Activated CD4-positive, alpha-beta T cell treated with anti-CD3 and anti-CD28 coated beads, Interleukin-2, amount 50 U/mL, for 24 hours (primary cell): Measurements from ENCODE around the gene DDX1.
"Not testable (repeated sequence)": the region's sequence is repeated elsewhere in the genome, so short reads cannot be mapped to it uniquely, and the experiment has no call there.

Experiments
- DNase-seq, 2 donors: peaks; one replicate each; pipeline ENCODE4 v3.0.0-alpha.2; 2020; ENCODE audit warnings: low read depth in 1 of 2, low spot score in 1 of 2

Gene DDX1

DNA sequence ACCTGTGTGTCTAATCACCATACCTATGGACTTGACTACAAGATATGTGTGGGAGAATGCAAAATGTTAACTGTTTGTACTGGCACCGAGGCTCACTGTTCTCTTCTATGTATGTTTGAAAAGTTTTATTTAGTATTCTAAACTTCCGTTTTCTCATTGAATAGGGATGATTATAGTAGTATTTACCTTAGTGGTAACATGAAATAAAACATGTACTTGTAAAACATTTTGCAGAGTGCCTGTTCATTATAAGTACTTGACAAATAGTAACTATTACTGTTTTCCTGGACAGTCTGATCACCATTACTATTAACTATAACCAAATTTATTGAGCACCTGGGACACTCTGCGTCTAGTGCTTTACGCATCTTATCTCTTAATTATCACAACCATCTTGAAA is 24.8 kb downstream of the DDX1 start:
- no peak for DNase-seq

DNA sequence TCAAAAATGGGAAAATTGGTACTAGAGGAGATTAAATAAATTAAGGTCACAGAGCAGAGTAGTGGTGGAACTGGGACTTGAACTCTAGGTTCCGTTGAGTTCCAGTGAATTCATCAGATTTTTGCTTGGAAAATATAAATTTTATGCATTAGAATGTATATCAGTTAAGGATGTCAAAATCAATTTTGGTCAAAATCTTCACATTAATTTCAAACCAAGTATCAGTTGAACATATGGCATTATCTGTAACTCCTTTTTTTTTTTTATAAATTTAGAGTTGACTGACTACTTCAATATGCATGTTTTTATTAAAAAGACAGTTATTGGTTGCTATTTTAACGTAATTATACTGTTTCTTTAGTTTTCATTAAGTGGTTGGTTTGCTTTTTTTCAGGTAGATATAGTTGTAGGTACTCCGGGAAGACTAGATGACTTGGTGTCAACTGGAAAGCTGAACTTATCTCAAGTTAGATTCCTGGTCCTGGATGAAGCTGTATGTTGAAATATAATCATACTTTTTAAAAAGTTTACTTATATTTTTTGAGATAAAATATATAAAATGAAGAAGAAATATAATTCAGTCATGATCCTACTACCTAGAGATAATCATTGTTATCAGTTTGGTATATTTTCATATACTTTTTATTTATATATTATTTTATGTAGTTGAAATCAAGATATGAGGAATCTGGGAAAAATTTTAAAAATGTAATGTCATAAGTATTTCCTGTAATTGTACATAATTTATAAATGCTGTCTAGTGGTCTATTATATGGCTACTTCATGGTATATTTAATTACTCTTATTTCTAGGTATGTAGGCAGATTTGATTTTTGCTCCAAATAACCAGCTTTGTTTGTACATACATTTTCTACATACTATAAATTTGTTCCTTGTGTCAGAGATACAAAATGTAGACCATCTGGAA is 25.4 kb downstream of the DDX1 start:
- no peak for DNase-seq

DNA sequence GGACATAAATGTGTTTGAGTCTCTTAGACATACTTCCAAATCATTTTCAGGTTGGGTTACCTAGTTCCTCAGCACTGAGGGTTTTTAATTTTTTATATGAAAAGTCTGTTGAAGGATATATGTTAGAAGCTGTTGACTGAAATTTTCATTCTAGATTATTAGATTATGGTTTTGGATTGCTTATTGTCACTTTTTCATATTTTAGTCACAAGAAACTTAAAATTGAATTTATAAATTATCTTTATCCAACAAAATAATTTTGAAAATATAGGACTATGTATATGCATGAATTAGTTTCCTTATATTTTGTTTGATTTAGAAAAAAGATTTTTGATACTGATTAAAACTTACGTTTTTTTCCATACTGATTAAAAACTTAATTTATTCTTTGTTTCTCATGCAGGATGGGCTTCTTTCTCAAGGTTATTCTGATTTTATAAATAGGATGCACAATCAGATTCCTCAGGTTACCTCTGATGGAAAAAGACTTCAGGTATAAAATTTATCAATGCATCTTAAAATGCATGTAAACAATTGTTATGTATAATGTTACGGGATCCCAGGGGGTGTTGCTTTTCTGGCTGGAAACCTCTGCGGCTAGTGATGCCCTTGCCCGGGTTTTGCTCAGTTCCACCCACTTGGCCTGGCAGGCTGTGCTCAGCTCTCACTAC is 26.2 kb downstream of the DDX1 start:
- DNase-seq, result no peak

DNA sequence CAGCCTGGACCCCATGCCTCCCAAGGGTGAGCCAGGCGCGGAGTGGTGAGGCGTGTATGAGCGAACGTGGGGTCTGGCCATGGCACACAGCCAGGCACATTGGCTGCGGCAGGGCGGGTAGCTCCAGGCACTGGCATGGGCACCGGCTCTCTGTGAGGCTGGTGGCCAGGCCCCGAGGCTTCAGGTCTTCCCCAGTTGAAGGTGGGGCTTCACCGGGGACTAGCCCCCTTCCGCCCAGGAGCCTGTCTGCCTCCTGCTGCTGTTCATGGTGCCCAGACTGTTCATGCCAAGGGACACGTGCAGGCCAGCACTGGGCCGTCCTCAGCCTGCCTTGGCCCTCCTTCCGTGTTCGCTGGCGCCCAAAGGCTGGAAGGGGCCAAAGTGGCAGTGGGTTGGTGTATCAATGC is 26.8 kb downstream of the DDX1 start:
- no peak for DNase-seq

DNA sequence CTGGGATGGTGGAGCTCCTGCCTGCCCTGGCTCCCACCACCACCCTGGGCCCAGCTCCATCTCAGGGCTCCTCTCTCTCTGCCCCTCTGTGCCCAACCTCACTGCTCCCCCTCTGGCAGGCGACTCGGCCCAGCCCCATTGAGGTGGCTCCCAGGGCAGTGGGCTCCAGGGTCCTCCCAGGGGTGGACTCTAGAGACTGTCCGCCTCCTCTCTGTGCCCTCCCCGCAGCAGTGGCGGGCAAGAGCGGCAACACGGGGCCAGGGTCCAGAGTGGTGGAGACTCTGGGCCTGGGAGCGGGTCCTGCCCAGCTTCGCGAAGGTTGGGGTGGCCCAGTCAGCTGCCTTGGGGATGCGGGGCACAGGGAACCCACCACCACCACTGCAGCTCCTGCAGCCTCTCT is 27.4 kb downstream of the DDX1 start:
- DNase-seq, result no peak

DNA sequence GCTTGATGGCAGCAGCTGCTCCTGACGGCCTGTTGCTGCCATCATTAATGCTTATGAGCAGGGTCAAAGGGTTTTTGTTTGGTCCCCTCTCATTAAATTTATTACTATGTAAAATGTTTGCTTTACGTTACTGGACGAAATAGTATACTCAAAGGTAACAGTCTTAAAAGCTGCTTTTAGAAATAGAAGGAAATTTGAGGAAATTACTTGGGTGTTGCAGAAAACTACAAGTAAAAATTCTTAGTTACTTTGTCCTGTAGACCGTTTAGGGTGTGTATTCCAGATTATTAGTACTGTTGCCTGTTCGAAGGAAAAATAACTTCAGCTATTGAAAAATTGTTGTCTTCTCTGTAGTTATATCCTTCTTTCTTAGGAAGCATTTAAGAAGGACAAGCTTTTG is 27.8 kb downstream of the DDX1 start:
- DNase-seq, result no peak

DNA sequence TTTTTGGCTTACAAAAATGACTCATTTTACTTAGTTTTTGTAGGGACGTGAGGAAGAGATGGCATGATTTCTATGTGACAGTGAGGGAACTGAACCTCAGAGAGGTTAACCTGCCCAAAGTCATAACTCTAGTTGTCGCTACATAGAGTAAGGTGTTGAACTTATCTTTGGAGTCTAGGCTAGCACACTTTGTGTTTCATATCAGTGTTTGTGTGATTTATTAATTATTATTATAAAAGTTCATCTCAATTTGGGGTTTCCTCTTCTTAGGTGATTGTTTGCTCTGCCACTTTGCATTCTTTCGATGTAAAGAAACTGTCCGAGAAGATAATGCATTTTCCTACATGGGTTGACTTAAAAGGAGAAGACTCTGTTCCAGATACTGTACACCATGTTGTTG is 28.3 kb downstream of the DDX1 start:
- DNase-seq, result no peak

DNA sequence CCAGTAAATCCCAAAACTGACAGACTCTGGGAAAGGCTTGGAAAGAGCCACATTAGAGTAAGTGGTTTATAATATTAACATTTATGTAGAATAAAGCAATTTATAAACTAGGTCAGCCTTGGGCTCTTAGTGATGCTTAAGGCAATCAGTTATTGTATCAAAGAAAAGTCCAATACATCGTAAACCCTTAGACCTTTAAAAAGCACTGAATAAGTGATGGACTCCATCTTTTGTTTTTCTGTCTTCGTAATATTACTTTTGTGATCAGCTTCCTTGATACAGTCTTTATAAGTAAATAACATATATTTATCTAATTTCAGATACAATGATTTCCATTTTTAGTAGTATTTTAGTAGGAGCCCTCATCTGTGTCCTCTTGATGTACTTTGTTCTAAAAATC is 28.7 kb downstream of the DDX1 start:
- DNase-seq, result no peak

DNA sequence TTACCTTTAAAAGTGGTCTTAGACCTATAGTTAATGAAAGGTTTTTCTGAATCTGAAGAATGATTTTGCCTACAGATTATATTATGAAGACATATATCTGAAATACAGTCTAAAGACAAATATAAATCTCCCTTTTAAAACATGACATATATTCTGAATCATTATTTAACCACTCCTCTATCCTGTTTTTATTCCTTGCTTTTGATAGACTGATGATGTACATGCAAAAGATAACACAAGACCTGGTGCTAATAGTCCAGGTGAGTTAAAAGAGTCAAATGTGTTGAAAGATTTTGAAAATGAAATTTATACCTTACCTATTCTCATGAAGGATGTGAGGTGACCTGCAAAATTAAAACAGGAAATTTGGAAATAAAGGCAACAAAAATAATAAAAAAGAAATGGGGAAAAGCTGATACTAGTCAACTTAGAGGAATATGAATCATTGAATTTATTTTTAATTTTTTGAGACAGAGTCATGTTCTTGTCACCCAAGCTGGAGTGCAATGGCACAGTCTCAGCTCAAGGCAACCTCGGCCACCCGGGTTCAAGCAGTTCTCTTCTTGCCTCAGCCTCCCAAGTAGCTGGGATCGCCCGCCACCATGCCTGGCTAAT is 29.3 kb downstream of the DDX1 start:
- DNase-seq, result no peak

DNA sequence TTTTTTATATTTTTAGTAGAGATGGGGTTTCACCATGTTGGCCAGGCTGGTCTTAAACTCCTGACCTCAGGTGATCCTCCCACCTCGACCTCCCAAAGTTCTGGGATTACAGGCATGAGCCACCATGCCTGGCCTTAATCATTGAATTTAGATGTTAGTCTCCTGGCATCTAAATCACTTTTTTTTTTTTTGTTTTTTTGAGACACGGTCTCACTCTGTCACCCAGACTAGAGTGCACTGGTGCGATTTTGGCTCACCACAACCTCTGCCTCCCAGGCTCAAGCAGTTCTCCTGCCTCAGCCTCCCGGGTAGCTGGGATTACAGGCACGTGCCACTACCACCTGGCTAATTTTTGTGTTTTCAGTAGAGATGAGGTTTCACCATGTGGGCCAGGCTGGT is 29.8 kb downstream of the DDX1 start:
- not testable (repeated sequence) for DNase-seq

DNA sequence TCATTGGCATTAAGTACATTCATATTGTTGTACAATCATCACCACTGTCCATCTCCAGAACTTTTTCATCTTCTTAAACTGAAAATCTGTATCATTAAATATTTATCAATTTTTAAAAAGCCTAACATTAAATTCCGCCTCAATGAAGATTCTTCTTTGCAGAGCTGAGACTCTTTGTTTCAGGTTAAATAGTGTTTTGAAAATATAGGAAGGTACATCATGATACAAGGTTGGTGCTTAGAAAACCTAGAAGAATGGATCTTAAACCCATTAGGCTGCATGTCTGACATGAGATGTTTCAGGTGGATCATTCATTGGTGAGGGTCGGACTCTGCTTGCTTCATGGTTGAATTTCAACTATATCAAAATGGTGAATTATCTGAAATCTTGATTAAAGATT is 30.5 kb downstream of the DDX1 start:
- no peak for DNase-seq

DNA sequence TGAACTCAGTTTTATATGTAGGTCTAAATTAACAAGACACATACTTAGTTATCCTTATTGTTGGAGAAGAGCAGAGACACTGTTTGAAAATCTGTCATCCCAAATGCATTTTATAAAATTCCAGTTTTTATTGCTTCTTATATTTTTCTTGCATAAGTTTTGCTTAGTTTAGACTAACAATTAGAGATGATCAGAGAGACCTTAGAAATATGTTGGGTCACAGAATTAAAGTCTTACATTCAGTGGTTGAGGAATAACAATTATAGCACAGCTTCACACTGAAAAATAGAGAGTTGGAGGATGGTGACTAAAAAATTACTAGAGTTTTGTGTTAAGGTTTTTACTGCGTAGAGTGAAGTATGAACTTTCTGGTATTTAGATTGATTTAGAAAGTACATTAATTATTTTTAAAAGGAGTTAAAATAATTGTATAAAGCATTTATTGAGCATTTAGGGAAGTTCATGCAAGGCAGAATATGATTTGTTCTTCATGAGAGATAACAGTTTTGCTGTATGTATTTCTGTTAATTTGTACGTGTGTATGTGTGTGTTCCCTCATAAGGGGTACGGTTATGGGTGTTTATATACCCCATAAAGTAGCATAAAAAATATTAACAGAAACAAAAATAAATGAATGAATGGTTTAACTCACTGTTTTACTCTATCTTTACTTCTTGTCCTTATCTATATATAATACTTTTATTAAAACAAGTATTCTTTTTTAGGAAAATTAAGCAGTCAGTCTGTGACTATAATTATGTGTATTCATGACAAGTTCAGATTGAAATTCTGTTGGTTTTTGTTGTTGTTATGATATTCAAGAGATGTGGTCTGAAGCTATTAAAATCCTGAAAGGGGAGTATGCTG is 31.2 kb downstream of the DDX1 start:
- no peak for DNase-seq

DNA sequence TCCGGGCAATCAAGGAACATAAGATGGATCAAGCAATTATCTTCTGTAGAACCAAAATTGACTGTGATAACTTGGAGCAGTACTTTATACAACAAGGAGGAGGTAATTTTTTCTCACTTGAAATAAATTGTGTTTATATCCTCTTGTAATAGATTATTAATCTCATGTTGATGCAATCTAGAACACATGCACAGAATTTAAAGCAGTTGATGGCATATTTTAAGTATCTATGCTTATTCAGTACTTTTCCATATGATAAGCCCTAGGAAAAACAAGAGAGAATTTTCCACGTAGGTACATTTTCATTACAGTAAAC is 31.8 kb downstream of the DDX1 start:
- DNase-seq, result no peak

DNA sequence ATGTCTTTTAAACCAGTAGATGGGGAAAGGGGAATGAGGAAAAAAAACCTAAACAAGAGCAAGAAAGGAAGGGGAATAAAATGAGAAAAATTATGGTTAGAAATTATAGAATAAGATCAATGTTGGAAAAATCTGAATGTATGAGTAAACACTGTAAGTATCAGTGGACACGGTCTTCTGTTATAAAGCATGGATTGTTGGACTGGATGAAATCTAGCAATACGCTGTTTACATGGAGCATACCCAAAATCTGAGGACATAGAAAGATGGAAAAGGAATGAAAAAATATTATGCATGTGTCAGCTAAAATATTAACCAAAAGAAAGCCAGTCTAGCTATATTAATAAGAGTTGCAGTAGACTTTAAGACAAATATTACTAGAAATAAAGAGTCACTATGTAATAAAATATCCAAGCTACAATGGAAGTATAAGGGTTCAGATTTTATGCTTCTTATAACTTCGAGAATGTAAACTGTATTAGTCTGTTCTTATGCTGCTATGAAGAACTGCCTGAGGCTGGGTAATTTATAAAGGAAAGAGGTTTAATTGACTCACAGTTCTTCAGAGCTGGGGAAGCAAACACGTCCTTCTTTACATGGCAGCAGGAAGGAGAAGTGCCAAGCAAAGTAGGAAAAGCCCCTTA is 32.4 kb downstream of the DDX1 start:
- DNase-seq, result no peak

DNA sequence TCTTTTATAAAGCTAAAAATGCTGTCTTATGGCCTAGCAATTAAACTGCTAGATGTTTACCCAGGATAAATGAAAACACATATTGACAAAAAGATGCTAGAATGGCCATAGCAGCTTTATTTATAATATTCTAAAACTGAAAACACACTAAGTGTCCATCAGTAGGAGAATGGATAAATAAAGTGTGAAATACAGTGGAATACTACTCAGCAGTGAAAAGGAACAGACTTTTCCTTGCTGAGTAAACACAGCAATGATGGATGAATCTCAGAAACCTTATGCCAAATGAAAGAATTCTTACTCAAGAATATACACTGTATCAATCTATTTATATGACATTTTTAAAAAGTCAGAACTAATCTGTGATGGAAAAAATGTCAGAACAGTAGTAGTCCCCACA is 33.2 kb downstream of the DDX1 start:
- DNase-seq, result no peak

DNA sequence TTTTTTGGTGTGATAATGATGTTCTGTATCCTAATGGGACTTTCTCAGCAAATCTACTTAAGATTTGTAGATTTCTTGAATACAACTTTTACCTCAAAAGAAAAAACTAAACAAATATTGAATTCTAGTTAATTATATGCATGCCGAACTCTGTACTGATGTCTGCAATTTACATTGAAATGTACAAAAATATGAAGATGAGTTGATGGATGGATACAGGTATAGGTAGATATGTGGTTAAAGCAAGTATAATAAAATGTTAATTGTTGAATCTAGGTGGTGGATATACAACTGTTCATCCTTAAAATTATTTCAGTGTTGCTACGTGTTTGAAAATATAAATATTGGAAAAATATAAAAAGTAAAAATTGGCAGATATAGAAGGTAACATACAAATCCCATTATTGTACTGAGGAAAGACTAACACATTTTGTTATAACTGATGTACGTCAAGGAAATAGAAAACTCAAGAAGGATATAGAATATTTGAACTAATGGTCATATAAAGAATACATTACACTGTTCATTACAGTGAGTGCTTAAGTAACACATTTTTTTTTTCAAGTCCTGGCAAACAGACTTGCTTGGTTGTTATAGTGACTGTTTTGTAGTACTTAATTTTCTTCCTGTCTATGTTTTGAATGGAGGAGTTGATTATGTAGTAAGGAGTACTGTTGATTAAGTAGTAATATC is 33.8 kb downstream of the DDX1 start:
- no peak for DNase-seq

DNA sequence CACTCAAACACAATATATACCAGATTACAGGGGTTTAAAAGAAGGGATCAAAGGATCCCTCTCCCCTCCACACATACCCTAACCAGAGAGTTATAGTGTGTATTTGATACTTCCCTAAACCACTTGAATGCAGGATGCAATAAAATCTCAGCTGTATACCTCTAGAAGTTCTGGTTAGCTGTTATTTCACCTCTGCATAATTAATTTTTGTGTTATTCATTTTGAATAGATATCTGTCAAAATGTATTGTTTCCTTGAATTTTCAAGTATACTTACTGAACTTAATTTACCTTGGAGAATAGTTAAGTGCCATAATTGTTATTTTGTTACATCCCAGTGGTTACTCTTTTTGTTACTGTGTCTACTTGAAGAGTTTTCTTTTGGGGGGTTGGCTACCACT is 34.5 kb downstream of the DDX1 start:
- DNase-seq, result no peak

DNA sequence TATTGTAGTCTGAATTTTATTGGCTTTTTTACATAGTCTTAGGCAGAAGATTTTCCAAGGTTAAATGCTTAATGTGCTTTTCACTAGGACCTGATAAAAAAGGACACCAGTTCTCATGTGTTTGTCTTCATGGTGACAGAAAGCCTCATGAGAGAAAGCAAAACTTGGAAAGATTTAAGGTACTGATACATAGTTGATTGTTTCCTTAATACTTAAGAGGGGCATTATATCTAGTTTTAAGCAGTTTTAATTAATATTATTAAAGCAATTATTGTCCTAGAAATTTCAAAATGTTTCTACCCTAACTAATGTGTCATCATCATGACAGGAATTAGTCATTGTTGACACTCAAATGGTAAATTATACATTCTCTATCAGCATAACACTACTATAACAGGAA is 35.3 kb downstream of the DDX1 start:
- no peak for DNase-seq

DNA sequence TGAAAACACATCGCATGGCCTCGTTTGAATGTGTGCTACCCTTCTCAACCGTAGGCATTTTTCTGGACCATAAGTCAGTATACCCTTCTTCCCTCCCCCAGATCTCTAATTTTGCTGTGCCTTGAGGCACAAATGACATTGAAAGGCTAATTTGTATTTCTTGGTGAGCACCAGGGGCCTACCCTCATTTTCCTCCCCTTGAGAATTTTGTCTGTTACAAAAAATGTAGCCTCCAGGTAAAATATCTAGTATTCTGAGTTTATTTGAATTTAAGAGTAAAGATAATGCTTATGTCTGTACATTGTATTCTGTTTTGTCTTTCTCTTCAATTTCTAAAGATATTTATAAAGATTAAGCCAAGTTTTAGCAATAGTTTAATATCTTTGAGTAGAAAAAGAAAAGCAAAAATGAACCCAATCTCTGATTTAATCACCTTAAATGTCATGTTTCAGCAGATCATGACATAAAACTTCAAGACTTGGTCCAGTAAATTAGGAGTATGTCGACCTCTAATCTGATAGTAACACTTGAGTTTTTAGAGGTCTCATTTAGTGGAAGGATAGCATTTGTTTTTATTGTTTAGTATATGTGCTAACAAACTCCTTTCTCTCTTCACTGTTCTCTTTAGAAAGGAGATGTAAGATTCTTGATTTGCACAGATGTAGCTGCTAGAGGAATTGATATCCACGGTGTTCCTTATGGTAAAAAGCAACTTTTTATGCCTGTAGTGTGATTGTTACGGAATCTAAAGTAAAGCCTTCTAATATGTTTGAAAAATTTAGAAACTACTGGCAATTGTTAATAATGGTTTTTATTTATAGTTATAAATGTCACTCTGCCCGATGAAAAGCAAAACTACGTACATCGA is 36.4 kb downstream of the DDX1 start:
- DNase-seq, result no peak
